GM12891 (cell line): ENCODE data around the gene ZNF275.

ENCODE experiments used
- DNase-seq: peaks from one replicate; pipeline ENCODE4 v3.0.0; 2011; ENCODE audit warnings: low spot score; ENCODE audit not compliant: insufficient read length
- FAIRE-seq: peaks from 2 replicates; lab custom pipeline; 2011; peaks lifted over from hg19 to GRCh38; lab: Jason Lieb, UNC
- PAX5 ChIP-seq: IDR thresholded peaks from 2 replicates; pipeline ENCODE4 v1.6.1; 2011; ENCODE audit warnings: low read length, moderate library complexity, mild to moderate bottlenecking; ENCODE audit not compliant: insufficient read depth, severe bottlenecking
- POLR2A ChIP-seq: IDR thresholded peaks from 2 replicates; pipeline ENCODE4 v1.6.1; 2011; ENCODE audit warnings: low read depth, low read length, control low read depth
- POLR2AphosphoS5 ChIP-seq: IDR thresholded peaks from 2 replicates; pipeline ENCODE4 v1.6.1; 2011; ENCODE audit warnings: low read depth, low read length, control low read depth
- POU2F2 ChIP-seq: IDR thresholded peaks from 2 replicates; pipeline ENCODE4 v1.6.1; 2011; ENCODE audit warnings: low read depth, mild to moderate bottlenecking, control low read depth, low read length, moderate library complexity
- SPI1 ChIP-seq: IDR thresholded peaks from 2 replicates; pipeline ENCODE4 v1.6.1; 2011; ENCODE audit warnings: low read depth, low read length, control low read depth
- TAF1 ChIP-seq: IDR thresholded peaks from 2 replicates; pipeline ENCODE4 v1.6.1; 2011; ENCODE audit warnings: low read depth, low read length, control low read depth

ZNF275 gene

GRCh38 chrX:153336988-153337387, 3.0 kb downstream of the ZNF275 start:
- DNase-seq (no peak), FAIRE-seq (no peak)
- TF ChIP-seq POU2F2 = no peak

GRCh38 chrX:153338836-153339235, 4.9 kb downstream of the ZNF275 start:
- DNase-seq (no peak), FAIRE-seq (peak; percentile 40)
- TF ChIP-seq POLR2A (no peak), POU2F2 (no peak), TAF1 (no peak), SPI1 (no peak), POLR2AphosphoS5 (no peak), PAX5 (no peak)

GRCh38 chrX:153339662-153340061, 5.7 kb downstream of the ZNF275 start:
- no peak for TF ChIP-seq POLR2A
- no peak for TF ChIP-seq POLR2AphosphoS5
- TF ChIP-seq PAX5 = no peak
- TF ChIP-seq SPI1 = no peak
- TF ChIP-seq TAF1 = no peak
- no peak for DNase-seq
- FAIRE-seq = no peak

- FAIRE-seq (no peak), DNase-seq (no peak)
- no peak for TF ChIP-seq SPI1
- no peak for TF ChIP-seq POU2F2
- TF ChIP-seq TAF1 = no peak
- no peak for TF ChIP-seq POLR2A
- TF ChIP-seq POLR2AphosphoS5 = no peak
- TF ChIP-seq PAX5 = no peak
Measured at GRCh38 chrX:153340111-153340510, 6.2 kb downstream of the ZNF275 start.

GRCh38 chrX:153342762-153343558, 9.0 kb downstream of the ZNF275 start:
- TF ChIP-seq POLR2A = no peak
- FAIRE-seq (no peak), DNase-seq (no peak)

- FAIRE-seq = no peak
- no peak for TF ChIP-seq POLR2A
- TF ChIP-seq PAX5 = no peak
- TF ChIP-seq TAF1 = no peak
- TF ChIP-seq POLR2AphosphoS5 = no peak
- TF ChIP-seq POU2F2 = no peak
- TF ChIP-seq SPI1 = no peak
- no peak for DNase-seq
Measured at GRCh38 chrX:153343674-153344073, 9.7 kb downstream of the ZNF275 start.

- no peak for DNase-seq
- FAIRE-seq = no peak
- TF ChIP-seq POU2F2 = no peak
- TF ChIP-seq PAX5 = no peak
- no peak for TF ChIP-seq POLR2AphosphoS5
Measured at GRCh38 chrX:153347530-153347929, 13.6 kb downstream of the ZNF275 start.

- DNase-seq (no peak), FAIRE-seq (no peak)
- TF ChIP-seq PAX5 (no peak), TAF1 (no peak), POLR2AphosphoS5 (no peak), SPI1 (no peak), POU2F2 (no peak), POLR2A (no peak)
Measured at GRCh38 chrX:153348421-153348820, 14.5 kb downstream of the ZNF275 start.

GRCh38 chrX:153349952-153350351, 16.0 kb downstream of the ZNF275 start:
- no peak for TF ChIP-seq PAX5
- 0 out of 2 replicates have a peak, but pooled peaks have one; percentile 16 for TF ChIP-seq POLR2AphosphoS5
- TF ChIP-seq SPI1 = no peak
- TF ChIP-seq POLR2A = no peak
- DNase-seq (no peak), FAIRE-seq (no peak)

GRCh38 chrX:153351981-153352380, 18.0 kb downstream of the ZNF275 start:
- DNase-seq = no peak
- FAIRE-seq = peak; percentile 51
- TF ChIP-seq SPI1 (no peak), POLR2A (no peak)

- no peak for DNase-seq
- TF ChIP-seq POU2F2 (no peak), POLR2AphosphoS5 (no peak), POLR2A (no peak), SPI1 (no peak), PAX5 (no peak), TAF1 (no peak)
- FAIRE-seq = no peak
Measured at GRCh38 chrX:153352858-153353257, 18.9 kb downstream of the ZNF275 start.
